SU-DHL-6 (cell line): ENCODE measurements around the gene KRTAP9-1.

ENCODE experiments used
- EZH2phosphoT487 ChIP-seq: fragments of 200-600 bp; sonication (generic), shearing (Covaris generic); conservative IDR thresholded peaks from 2 replicates; pipeline ENCODE4 v1.6.1; 2018; ENCODE audit warnings: mild to moderate bottlenecking, antibody characterized with exemption, low read length, moderate library complexity, mixed read lengths
- TF ChIP-seq, protein P1 (sequence below): fragments of 200-600 bp; sonication (generic); IDR thresholded peaks from one replicate; pipeline ENCODE4 v1.5.1; 2017; ENCODE audit warnings: antibody characterized with exemption, mild to moderate bottlenecking, low read length, moderate library complexity; ENCODE audit not compliant: insufficient read depth, poor library complexity, severe bottlenecking

- TF ChIP-seq, protein P1, sequence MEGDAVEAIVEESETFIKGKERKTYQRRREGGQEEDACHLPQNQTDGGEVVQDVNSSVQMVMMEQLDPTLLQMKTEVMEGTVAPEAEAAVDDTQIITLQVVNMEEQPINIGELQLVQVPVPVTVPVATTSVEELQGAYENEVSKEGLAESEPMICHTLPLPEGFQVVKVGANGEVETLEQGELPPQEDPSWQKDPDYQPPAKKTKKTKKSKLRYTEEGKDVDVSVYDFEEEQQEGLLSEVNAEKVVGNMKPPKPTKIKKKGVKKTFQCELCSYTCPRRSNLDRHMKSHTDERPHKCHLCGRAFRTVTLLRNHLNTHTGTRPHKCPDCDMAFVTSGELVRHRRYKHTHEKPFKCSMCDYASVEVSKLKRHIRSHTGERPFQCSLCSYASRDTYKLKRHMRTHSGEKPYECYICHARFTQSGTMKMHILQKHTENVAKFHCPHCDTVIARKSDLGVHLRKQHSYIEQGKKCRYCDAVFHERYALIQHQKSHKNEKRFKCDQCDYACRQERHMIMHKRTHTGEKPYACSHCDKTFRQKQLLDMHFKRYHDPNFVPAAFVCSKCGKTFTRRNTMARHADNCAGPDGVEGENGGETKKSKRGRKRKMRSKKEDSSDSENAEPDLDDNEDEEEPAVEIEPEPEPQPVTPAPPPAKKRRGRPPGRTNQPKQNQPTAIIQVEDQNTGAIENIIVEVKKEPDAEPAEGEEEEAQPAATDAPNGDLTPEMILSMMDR: no peak
- TF ChIP-seq EZH2phosphoT487: no peak
Measured at GRCh38 chr17:41163828-41164227, 25.9 kb upstream of the KRTAP9-1 start.
